Measurements from ENCODE around the gene ETV3.
"Not testable (repeated sequence)": the region's sequence is repeated elsewhere in the genome, so short reads cannot be mapped to it uniquely, and the experiment has no call there.

ETV3 gene

DNA sequence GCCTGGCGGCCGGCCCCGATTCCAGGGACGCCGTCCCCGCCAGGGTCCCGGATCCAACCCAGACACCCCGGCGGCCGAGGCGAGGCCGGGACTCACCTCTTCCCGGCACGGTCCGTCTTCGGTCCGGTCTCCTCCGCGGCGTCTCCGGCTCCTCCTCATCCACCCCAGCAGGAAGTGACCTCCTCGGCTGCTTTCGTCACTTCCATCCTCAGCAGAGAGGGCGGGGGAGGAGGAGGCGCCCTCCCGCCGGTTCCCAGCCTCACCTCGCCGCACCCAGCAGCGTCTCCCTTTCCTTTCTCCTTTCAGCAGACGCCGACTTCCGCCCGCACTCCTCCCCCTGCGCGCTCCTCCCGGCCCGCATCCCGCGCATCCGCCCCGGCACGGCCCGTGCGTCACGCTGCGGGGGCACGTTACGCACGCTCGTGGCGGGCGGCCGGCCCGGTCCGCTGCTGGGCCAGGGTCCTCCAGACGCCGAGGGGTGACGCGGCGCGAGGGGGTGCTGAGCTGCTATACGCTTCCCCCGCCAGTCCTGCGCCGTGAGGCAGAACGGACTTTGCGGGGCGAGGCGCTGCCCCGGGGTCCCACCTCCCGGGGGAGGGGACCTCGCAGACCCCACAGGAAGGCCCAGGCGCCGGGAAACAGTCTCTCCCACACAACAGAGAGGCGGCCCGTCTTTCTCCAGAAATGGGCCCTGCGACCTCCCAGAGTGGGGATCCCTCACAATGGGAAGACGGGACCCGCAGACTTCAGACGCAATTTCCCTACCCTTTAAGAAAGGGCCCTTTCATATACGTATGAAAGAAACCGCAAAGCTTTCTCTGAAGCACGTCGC lies at the start of gene ETV3:
Gene ETV3 (minus strand): TSS at position 176 of the 832 bp plus-strand sequence. CDS start 2,043 bp downstream, outside the sequence.
- DNase-seq: peak; percentile 85

- no peak for DNase-seq
These were observed 48.2 kb upstream of the ETV3 start for GRCh38 chr1:157186281-157186992.

GRCh38 chr1:157183870-157184269 lies 45.7 kb upstream of the ETV3 start:
- no peak for DNase-seq

DNA sequence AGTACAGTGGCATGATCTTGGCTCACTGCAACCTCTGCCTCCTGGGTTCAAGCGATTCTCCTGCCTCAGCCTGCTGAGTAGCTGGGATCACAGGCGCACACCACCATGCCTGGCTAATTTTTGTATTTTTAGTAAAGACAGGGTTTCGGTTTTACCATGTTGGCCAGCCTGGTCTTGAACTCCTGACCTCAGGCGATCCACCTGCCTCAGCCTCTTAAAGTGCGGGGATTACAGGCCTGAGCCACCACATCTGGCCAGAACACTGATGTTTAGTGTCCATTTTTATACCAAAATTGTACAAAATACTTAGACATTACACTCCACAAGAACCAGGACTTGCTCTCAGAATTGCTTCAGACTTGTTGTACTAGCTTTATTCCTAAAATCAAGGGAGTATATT lies 44.2 kb upstream of the ETV3 start:
- DNase-seq: not testable (repeated sequence)

GRCh38 chr1:157181790-157182189 lies 43.6 kb upstream of the ETV3 start:
- DNase-seq: no peak

DNA sequence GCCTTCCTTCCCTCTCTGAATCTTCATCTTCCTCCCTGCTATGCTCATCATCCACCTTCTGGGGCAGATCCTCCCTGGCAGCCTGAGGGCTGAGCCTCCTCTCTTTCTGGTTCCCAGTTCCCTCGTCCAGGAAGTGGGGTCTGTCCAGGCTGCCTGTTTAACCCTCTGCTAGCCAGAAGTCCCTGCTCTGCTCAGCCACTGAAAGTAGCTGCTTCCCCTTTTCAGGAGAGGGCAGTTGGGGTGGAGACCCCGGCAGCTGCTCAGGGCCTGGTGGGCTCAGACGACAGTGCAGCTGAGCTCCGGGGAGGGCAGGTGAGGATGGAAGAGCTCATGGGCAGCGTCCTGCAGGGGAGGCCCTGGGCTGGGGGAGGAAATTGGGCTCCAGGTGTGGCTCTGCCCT lies 43.1 kb upstream of the ETV3 start:
- no peak for DNase-seq

DNA sequence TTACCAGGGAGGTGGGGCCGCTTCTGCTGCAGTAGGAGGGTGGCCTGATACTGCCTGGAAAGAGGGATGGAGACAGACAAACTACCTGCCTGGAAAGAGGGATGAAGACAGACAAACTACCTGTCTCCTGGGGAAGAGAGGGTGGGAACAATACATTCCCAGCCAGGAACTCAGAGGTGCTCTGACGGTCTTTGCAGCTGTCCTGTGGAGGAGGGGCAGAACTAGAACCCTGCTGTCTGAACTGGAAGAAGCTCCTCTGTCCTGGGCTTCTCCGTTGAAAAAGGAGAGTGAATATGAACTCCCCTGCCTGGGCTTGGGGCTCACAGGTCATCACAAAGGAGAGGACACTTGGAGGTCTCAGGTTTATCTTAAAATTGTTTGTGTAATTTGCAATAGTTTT lies 40.3 kb upstream of the ETV3 start:
- no peak for DNase-seq

DNA sequence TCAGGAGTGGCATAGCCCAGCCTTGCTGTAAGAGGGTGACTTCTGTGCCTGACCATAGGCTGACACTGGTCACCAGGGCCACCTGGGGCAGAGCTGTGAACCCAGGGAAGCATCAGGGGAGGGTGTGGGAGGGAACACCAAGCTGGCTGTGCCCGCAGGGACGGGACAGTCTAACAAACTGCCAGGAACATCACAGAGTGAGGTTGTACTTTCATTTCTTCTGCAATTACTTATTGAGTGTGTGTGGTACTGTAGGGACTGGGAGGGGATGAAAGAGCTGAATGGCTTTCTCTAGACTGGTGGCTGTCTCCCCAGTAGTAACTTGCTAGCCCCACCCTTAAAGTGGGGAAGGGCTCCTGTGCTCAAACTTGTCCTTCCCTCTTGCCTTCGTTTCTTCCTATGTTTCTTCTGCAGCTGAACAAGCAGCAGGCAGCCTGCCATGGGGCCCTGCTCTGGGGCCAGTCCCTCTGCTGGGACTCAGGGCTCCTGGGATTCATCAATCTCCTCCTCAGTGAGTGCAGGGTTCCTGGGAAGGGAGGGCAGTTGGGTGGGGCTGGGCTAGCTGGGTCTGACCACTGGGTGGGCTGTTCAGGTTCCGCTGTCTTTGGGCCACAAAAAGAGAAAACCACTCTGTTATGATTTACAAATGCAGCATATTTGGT lies 39.7 kb upstream of the ETV3 start:
- no peak for DNase-seq

GRCh38 chr1:157176591-157177121 lies 38.5 kb upstream of the ETV3 start:
- no peak for DNase-seq

DNA sequence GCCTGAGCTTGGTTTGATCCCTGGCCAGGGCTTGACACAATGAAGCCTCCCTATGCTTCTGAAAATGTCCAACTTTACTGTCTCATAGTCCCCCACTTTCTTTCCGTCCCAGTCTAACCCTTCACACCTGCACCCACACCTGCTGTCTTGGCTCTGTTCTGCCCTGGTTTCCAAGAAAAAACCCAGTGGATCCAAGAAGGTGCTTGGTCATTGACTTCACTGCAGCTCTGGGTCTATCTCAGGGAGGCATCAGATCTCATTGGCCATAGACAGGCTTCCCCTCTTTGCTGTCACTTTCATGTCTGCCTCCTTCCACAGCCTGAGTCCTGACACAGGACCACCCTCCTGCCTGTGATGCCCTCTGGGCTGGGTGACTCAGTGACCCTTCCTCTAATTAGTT lies 37.8 kb upstream of the ETV3 start:
- no peak for DNase-seq

DNA sequence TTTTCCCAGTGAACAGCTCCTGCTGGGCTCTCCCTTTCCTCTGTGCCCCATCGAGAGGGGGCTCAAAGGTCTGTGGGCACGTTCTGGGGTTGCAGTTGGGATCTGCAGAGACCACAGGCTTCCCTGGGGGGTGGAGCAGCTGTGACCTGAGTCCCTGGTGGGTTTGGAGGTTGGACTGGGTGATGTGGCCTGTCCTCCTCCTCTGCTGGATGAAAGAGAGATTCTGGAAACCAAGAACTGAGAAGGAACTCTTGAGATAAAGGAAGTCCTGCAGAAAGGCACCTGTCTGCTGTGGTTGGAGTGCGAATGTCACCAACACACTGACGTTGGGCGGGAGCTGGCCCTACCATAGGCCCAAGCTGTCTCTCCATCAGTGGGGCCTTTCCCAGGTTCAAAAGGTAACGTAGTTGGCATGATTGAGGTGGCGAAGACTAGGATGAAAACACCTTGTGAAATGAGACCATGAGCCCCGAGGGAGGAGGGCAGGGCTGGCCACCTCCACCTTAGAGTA lies 35.8 kb upstream of the ETV3 start:
- DNase-seq: no peak

GRCh38 chr1:157173241-157173640 lies 35.0 kb upstream of the ETV3 start:
- not testable (repeated sequence) for DNase-seq

DNA sequence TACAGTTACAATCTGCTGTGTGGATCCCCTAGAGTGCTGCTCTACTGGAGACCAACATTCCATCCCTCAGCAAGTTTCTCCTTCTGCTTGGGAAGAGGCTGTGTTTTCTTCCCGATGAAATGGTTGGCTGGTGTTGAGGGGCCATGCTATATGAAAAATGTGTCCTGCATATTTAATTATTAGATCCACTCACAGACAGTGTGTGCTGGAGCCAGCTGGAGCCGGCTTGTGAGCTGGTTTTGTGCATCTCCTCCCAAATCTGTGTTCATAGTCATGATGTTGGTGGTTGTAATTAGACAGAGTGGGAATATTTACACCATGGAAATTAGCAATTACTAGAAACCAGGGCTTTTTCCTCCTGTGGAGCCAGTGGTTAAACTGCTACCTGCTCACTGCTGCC lies 34.4 kb upstream of the ETV3 start:
- not testable (repeated sequence) for DNase-seq

- not testable (repeated sequence) for DNase-seq
These were observed 33.8 kb upstream of the ETV3 start for GRCh38 chr1:157171903-157172503.

GRCh38 chr1:157170677-157171515 lies 32.7 kb upstream of the ETV3 start:
- DNase-seq: no peak

DNA sequence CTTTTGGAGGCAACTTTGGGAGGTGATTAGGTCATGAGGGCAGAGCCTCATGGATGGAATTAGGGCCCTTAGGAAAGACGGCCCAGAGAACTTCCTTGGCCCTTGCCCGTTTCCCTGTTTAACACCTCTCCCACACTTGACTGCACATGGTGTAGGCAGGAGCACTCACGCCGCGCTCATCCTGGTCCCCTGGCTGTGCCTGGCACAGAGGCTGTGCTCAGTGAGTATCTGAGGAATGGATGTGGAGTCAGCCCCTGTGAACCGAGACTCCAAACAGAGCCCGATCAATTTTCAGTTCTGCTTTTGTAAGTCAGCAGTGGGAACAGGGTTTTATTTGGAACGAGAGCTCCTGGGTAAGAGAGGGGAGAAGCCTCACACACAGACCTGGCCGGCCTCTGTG lies 29.8 kb upstream of the ETV3 start:
- no peak for DNase-seq

DNA sequence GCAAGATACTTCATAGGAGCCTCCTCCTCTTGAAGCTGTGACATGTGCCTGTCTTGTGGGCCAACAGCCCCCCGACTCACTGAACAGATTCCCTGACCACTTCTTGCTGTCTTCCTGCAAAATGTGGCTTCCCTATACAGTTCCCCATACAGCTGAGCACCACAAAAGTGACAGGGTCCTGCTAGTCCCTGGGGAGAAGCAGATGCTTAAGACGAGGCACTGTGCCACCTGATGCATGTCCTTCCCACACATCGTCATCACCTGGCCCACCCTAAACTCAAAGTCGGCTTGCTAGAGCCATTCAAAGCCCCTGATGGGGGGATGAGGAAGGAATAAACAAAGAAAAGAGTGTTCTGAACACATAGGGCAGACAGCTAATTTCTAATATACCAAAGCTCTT lies 29.2 kb upstream of the ETV3 start:
- no peak for DNase-seq

- no peak for DNase-seq
These were observed 28.4 kb upstream of the ETV3 start for GRCh38 chr1:157166590-157166989.

DNA sequence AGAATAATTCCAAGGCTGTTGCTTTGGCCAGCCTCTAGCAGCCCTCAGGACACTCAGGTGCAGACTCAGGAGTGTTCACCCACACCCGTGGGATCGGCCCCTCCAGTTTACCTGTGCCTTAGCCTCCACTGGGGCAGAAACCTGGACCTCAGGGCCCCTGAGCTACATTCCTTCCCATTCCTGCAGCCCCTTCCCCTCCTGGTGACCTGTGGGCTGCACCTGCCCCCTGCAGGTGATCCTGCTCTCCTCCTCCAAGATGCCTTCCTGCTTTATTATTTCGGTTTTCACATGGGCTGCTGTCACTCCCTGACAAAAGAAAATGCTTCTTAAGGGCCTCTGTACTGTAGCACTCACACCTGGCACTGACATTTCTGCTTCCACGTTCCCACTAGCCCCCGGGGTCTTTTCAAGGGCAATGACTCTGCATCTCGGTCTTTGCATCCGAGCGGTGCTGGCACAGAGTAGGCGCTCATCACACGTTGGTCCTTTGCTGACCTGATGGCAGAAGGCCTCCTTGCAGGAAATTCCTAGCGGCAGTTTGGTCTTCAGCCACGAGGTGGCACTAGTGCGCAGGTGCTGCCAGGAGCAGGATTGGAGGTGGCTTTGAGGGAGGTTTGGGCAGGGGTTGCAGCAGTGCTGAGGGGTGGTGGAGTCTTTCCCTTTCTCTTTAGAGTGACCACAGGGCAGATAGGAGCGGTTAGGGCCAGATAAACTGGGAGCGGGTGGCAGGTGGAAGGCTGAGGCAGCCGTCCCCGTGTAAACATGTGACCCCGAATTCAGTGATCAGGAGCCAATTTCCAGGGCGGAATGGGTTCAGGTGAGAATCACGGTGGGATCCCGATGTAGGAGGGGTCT lies 25.3 kb upstream of the ETV3 start:
- peak; percentile 27 for DNase-seq

DNA sequence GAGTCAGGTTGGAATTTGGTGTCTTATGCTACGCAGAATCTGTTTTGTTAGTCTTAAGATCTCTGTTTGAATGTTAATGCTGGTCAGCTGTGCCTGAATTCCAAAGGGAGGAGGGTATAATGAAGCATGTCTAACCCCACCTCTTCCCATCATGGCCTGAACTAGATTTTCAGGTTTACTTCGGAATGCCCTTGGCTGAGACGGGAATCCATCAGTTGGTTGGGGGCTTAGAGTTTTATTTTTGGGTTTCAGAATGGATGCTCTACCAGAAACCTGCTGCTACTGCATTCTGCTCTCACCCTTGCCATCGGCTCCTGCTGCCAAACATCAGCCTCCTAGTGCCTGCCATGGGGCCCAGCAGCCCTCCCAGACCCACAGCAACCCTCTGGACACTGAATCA lies 24.1 kb upstream of the ETV3 start:
- no peak for DNase-seq

DNA sequence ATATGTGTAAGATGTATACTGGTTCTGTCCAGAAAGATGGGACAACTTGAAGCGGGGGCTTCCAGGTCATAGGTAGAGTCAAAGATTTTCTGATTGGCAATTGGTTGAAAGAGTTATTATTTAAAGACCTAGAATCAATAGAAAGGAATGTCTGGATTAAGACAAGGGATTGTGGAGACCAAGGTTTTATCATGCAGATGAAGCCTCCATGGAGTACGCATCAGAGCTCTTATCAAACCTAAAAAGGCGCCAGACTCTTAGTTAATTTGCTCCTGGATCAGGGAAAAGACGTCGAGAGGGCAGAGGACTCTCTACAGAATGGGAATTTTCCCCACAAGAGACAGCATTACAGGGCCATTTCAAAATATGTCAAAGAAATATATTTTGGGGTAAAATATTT lies 23.7 kb upstream of the ETV3 start:
- no peak for DNase-seq
